IPS DF 19.7 (cell line): ENCODE results near the gene ANKRD65.
"Not testable (repeated sequence)": the region's sequence is repeated elsewhere in the genome, so short reads cannot be mapped to it uniquely, and the experiment has no call there.

Experiments
- DNase-seq: peaks from one replicate; pipeline ENCODE4 v3.0.0-alpha.2; 2013; ENCODE audit warnings: low read depth, low spot score

ANKRD65 gene

DNA sequence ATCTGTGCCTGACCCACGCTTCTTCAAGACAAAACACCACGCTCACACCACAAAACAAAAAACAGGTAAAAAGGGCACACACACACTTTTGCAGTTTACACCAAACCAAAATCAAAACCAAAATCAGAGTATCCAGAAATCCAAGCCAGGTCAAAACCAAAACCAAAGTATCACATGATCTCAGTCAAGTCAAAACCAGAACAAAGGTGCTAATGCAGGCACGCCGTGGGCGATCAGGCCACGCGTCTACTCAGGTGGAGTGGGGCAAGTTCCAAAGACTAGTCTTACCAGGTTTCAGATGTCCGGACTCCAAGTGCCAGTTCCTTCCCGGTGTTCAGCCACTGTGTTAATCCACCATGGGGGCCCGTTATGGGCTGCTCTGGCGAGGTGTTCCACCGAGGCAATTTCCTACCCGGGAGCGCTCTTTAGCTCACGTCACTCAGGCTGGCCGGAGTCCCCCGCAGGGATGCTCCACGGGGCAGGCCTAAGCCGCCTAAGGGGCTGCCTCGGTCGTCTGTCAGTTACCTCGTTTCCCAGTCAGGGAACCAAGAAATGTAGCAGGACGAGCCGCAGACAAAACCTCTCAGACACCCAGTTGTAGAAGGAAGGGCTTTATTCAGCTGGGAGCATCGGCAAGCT is 3.1 kb downstream of the ANKRD65 start:
- DNase-seq = not testable (repeated sequence)

DNA sequence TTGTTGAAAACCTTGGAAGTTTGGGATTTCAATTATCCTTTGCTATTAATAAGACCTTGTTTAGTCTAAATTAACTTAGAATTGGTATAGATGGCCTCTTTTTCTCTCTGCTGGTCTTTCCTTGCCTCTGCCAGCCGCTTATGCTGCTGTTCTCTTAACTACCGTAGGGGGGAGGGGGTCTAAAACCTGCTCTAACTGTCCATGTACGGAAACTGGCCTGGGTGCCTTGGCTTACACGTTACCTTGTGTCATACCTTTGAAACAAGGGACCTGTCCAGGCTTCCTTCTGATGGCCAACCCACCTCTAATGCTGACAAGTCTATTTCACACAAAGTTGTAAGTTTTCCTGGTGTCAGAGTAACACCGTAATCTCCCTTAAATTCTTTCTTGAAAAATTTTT is 3.7 kb downstream of the ANKRD65 start:
- not testable (repeated sequence) for DNase-seq

DNA sequence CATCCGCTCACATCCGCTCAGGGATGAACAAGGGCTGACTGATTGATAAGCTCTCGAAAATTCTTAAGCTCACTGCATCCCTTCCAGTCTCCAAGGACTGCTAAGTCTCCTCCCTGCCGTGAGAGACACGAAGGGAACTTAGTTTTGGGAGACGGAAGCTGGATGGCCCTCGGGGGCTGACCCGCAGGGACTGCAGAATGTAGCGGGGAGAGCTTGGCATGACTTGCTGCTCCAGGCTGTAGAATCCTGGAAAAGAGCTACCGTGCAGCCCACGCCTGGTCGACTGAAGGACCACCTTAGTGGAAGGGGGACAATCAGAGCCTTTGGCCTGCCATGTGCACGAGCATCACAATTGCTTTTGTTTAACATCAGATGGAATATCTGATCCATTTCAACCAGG is 5.3 kb downstream of the ANKRD65 start:
- no peak for DNase-seq

DNA sequence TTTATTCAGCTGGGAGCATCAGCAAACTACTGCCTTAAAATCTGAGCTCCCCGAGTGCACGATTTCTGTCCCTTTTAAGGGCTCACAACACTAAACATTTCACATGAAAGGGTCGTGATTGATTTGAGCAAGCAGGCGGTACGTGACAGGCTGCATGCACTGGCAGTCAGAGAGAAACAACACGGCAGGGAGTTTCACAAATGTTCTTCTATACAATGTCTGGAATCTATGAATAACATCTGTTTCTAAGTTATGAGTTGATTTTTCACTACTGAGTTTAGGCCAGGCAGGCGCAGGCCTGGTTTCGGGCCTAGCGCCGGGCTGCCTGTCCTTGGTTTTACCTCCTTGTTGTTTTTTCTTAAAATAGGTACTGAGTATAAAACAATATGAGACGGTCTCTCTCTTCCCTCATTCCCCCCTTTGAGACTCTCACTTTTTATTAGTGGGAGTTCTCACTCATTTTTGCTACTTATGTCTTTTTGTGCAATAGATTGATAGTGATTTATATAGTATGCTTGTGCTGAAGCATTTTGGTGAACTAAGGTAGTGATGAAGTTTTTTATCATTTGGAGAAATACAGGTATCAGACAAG is 8.7 kb downstream of the ANKRD65 start:
- not testable (repeated sequence) for DNase-seq

DNA sequence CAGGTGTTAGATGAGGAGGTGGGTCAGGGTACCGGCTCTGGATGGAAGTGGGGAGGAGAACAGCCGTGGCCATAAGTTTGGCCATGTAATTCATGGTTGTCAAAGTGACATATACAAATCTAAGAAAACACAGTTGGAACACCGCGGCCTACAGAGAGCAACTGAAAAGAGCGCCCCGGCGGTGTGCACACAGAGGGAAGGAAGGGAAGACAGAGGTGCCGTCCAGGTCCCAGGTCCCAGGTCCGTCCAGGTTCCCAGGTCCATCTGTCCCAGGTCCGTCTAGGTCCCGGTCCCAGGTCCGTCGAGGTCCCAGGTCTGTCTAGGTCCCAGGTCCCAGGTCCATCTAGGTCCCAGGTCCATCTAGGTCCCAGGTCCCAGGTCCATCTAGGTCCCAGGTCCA is 9.4 kb downstream of the ANKRD65 start:
- DNase-seq = no peak

DNA sequence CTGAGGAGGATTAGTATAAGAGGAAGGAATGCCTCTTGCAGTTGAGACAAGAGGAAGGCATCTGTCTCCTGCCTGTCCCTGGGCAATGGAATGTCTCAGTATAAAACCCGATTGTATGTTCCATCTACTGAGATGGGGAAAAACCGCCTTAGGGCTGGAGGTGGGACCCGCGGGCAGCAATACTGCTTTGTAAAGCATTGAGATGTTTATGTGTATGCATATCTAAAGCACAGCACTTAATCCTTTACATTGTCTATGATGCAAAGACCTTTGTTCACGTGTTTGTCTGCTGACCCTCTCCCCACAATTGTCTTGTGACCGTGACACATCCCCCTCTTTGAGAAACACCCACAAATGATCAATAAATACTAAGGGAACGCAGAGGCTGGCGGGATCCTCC is 10.8 kb downstream of the ANKRD65 start:
- not testable (repeated sequence) for DNase-seq

DNA sequence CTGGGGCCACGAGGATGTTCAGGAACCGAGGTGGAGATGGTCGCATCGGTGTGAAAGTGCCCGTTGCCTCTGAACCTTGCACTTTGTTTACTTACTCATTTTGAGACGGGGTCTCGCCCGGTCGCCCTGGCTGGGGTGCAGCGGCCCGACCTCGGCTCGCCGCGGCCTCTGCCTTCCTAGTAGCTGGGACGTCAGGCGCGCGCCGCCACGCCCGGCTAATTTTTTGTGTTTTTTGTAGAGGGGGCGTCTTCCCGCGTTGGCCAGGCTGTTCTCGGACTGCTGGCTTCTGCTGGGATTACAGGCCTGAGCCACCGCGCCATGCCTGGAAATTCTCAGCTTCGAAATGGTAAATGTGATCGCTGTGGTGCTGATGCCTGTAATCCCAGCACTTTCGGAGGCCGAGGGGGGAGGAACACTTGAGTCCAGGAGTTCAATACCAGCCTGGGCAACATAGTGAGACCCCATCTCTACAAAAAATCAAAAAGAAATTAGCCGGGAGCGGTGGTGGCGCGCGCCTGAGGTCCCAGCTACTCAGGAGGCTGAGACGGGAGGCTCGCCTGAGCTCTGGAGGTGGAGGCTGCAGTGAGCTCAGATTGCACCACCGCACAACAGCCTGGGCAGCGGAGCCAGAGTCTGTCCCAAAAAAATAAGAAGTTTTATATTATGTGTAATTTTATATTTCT is 13.3 kb downstream of the ANKRD65 start:
- no peak for DNase-seq

DNA sequence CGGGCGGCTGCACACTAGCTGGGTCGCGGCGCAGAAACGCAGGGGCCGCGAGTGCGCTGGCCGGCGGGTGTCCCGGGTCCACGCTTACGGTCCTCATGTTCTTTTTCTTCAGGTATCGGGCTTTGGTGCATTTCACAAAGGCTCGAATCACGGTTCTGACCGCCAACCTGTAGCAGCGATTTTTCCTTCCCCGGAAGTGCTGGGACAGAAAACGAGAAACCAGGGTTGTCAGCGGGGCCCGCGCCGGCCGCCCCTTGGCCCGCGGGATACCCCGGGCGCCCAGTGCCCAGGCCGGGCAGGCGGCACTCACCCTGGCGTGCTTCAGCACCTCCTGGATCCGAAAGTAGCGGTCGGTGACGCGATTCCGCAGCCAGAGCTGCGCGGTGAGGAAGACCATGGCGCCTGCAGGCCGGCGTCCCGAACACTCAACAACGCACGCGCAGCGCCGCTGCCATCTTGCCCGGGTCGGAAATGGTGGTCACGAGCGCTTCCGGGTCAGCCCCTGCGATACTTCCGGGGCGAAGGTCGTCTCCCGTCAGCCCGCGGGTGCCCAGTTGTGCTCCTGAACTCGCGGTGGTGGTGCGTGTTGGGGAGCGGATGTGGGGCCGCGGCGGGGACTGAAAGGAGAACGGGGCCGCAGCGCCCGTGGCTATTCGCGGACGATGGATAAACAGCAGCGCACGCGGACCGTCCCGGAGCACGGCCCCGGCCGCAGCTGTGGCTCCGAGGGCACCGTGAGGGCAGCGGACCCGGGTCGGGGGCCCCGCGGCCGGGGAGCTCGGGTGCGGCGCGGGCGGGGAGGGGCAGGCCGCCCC is 14.0 kb downstream of the ANKRD65 start, which contains the start of gene MRPL20:
MRPL20 (minus strand) TSS at position 473 of the 815 bp plus-strand sequence; CDS start at position 397, 76 bp downstream.
- DNase-seq = peak; percentile 59

DNA sequence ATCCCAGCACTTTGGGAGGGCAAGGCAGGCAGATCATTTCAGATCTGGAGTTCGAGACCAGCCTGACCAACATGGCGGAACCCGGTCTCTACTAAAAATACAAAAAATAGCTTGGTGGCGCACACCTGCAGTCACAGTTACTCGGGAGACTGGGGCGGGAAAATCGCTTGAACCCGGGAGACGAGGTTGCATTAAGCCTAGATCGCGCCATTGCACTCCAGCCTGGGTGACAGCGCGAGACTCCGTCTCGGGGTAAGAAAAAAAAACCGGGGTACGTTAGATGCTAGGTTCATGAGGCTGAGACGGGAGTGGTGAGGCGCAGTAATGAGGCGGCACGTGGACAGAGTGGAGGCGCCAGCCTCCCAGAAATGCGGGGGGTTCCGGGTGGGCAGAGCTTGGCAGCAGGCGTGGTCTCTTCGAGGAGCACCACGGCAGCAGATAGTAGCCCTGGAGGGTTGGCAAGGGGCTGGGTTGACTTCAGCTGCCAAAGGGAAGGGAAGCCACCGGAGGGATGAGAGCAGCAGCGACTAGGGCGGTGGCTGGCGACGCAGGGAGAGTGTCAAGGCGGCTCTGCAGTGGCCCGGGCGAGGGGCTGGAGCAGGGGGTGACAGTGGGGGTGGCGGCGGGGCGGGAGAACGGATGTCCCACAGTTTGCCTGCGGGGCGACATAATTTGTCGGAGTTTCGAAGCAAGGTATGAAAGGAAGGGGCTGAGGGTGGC is 14.8 kb downstream of the ANKRD65 start:
- no peak for DNase-seq

DNA sequence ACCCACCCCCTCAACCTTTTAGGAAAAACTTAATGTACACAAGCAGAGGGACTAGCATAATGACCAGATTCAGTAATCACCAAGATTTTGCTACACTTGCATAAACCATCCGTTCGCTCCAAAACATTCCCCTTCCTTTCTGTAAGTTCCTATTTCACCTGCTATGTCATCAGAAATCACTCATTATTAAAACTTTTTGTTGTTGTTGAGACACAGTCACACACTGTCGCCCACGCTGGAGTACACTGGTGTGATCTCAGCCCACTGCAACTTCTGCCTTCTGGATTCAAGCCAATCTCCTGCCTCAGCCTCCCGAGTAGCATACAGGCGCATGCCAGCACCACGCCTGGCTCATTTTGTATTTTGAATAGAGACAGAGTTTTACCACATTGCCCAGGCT is 17.4 kb downstream of the ANKRD65 start:
- no peak for DNase-seq

DNA sequence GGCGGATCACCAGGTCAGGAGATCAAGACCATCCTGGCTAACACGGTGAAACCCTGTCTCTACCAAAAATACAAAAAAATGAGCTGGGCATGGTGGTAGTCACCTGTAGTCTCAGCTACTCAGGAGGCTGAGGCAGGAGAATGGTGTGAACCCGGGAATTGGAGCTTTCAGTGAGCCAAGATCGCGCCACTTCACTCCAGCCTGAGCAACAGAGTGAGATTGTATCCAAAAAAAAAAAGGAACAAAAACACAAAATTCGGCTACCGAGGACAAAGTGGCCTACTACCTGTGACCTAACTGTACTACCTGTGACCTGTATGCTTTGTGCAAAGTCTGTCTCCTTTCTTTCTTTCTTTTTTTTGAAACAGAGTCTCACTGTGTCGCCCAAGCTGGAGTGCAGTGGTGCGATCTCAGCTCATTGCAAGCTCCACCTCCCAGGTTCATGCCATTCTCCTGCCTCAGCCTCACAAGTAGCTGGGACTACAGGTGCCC is 18.1 kb downstream of the ANKRD65 start:
- not testable (repeated sequence) for DNase-seq

DNA sequence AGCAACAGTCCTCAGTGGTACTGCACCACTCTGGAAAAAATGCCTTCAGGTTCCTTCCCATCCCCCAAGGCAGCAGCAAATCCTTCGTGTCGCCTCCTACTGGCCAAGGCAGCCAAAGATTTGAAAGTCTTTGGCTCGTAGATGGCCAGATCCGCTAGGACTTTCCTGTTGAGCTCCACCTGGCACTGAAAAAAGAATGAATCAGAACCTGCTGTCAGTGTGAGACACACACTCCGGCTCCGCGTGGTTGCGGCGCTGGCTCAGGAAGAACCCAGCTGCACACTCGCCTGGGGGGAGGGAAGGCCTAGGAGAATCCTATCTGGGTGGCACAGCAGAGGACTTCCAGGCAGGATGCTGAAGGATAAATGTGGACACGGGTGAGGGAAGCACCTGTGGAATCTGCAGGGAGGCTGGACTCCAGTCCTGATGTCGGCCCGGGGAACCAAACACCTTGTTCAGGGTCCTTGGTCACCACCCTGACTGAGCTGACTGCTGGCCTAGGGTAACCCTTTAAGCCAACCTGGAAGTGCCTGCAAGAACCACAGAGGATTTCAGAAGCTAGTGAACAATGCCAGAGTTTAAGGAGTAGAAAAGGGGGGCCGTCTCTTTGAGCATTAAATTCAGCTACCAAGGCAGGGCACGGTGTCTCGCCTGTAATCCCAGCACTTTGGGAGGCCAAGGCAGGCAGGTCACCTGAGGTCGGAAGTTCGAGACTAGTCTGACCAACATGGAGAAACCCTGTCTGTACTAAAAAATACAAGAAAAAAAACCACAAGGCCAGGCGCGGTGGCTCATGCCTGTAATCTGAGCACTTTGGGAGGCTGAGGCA is 18.8 kb downstream of the ANKRD65 start:
- no peak for DNase-seq

DNA sequence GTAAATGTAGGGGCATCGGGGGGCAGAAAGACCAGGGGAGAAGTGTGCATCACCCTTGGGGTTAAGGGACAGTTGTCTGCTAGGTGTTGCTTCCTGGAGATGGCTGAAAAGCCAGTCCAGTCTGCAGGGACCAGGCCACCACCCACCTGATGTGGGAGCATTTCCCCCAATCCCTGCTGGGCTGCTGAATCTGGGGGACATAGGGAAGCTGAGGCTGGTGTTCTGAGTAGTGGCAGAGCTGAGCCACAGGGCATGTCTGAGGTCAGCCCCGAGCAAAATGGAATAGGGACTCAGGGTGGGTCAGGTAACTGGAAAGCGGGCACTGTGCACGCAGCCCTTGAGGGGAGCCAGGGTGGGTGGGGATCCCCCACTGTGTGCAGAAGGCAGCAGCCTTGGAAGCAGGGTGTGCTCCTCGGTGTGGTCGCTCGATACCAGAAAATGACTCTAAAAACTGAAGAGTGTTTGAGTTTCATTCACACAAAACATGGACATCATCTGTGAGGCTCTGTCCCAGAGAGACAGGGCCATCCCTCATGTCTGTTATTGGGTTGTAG is 19.5 kb downstream of the ANKRD65 start:
- no peak for DNase-seq

DNA sequence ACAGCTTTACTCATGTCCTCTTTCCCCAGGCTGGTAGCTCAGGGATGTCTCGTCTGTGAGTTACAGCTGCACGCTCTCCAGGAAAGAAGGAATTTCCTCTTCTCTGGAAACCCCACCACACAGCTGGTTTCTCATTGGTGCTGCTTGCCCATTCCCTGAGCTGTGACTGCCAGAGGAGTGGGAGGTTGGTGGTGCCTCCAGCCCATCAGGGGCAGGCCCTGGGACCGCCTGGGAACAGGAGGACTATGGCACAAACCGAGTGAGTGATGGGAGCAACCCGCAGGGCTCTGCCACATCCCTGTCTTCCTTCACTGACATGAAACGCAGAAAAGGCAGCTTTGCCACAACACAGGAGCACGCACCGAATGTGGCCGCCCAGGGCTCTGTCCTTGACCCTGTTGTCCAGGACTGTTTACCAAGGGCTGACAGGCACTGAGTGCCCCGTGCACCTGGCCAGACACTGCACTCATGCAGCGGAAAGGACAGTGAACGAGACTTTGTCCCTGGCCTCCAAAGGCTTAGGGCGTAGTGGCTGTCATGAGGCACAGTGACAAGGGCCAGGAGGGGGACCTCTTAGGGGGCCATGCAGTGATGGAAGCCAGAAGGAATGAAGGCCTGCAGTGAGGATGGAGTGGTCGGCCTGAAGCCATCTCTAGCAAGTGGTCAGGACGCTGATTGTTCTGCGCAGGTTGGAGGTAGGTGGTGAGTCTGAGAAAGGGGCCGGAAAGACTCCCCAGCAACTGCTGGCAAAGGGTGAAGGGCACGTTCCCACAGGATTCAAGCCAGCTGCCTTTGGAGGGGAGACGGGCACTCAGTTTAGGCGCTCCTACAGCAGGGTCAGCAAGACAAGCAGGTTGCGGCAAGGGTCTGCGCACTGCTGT is 20.3 kb downstream of the ANKRD65 start:
- no peak for DNase-seq

DNA sequence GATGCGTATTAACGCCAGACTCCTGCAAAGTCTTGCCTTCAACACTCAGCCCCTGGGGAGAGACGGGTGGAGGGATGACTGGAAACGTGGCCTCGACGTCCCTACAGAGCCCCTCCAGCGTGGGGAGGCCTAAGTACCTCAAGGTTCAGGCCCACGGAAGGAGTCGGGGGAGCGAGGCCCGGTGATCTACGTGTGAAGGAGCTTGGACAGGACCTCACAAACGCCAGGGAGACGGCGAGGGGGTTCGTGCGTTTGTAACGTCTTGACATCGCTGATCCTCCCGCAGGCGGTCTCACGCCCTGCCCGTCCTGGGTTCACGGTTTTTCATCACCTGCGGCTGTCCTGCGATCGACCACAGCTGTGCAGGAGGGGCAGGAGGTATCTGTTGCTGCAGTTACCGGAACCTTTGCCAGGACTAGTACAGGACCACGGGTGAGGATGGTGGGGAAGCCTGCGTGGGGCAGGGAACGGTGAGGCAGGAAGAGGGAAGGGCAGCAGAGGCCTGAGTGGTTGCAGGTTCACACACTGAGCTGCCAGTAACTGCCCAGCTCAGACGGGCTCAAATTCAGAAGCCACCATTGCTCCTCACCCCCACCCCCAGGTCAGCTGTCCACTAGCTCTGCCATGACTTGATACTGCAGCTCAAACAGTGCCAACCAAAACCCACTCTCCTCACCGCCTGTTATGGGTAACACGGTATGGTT is 21.1 kb downstream of the ANKRD65 start:
- no peak for DNase-seq

DNA sequence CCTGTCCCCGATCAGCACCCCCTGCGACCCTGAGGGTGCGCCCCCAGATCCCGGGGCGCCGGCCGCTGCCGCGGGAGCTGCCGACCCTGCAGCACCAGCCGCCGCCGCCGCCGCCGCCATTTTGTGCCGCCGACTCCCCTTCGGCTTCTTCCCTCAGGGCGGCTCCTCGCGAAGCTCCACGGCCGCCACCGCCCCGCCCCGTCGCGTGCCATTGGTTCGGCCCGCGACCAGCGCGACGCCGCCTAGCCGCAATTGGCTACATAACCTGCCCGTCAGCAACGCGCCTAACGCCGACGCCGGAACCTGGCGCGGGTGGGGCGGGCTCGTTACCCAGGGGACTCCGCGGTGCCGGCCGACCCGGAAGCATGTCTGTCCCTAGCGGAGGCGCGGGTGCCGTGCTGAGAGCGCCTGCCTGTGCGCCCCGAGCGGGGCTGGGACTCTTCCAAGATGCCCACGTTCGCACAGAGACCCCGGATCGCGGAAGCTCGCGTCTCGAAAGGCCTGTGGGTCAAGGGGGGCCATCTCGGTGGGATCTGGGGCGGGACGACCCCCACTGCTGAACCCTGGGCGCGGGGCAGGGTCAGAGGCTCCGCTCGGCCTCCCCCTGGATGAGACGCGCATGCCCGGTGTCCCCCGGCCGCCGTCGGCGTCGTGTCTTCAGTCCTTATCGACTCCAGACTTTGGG is 21.7 kb downstream of the ANKRD65 start, which contains the start of gene CCNL2:
CCNL2 (minus strand) TSS at position 149 of the 685 bp plus-strand sequence; CDS start at position 120, 29 bp downstream.
- peak; percentile 82 for DNase-seq

DNA sequence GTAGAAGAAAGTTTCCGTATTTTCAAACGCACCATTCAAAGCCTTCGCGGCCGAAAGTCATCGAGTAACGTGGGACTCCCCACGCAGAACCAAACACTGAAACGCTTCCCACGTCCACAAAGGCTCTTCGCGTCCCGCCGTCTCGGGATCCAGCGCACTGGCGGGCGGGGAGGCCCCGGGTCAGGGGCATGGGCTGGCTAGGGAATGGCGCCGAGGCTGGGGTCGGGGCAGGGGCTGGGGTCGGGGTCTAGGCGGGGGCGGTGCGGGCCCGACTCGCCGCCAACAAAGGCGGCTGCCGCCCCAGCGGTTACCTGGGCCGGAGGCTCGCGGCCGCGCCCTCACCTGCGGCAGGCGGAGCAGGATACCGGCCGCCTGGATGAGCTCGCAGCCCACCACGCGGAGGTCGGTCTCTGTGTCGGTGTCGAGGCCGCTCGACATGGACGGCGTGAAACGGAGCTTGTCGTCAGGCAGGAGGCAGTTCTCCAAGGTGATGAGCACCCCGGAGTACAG is 22.3 kb downstream of the ANKRD65 start:
- no peak for DNase-seq
